H1 (cell line): Measurements from ENCODE around the gene MDM4. TPM values are rescaled to one million over a fixed set of nuclear protein-coding genes. Genes with fewer than 3 reads are reported as not detected.

Experiments
- EZH2 ChIP-seq: fragments of 200-600 bp; sonication (generic); IDR thresholded peaks from 2 replicates; pipeline ENCODE4 v1.7.1; 2012; ENCODE audit warnings: low read depth, mild to moderate bottlenecking, moderate library complexity, low read length, inconsistent platforms; ENCODE audit not compliant: severe bottlenecking
- HDAC6 ChIP-seq: IDR thresholded peaks from one replicate; pipeline ENCODE4 v1.7.1; 2012; ENCODE audit warnings: low read depth, mild to moderate bottlenecking, inconsistent platforms, low read length, moderate library complexity
- JUND ChIP-seq: IDR thresholded peaks from 2 replicates; pipeline ENCODE4 v1.6.1; 2011; ENCODE audit warnings: mild to moderate bottlenecking, improper control_type of control experiment, low read length
- SIN3A ChIP-seq, 2 experiments: IDR thresholded peaks in 1 of 2; conservative IDR thresholded peaks in 1 of 2; 2 replicates each; pipeline ENCODE4 v1.6.1; 2011 to 2012; ENCODE audit warnings: low read length in 2 of 2, improper control_type of control experiment in 1 of 2, low read depth in 1 of 2, mild to moderate bottlenecking in 1 of 2
- TBP ChIP-seq: IDR thresholded peaks from 2 replicates; pipeline ENCODE4 v1.6.1; 2011; ENCODE audit warnings: low read depth, low read length, improper control_type of control experiment
- TEAD4 ChIP-seq: IDR thresholded peaks from 2 replicates; pipeline ENCODE4 v1.6.1; 2012; ENCODE audit warnings: low read depth, low read length, inconsistent platforms, mixed read lengths
- polyA plus RNA-seq, 7 experiments: library from polyadenylated mRNA; depleted of rRNA in 3 of 7; stranded (reverse) in 5 of 7; unstranded in 2 of 7; fragments of >200 nt in 5 of 7; fragments of 200-250 nt in 2 of 7; gene quantifications; 1 replicate in 5 of 7; 2 replicates in 1 of 7; 4 replicates in 1 of 7; pipeline versions ENCODE4 v1.2.1 to v1.2.3, GENCODE V29; 2011 to 2013; ENCODE audit warnings: missing spikeins in 2 of 7, mixed read lengths in 2 of 7
- total RNA-seq: library from RNA; stranded (reverse); fragmentation: NEBNext Ultra II Directional; extraction: Animal tissue kit (Norgen Biotek cat#: 25700); gene quantifications from 2 replicates; pipeline ENCODE4 v1.2.1, GENCODE V29; 2021
- TF ChIP-seq, protein P1 (sequence below): IDR thresholded peaks from 2 replicates; pipeline ENCODE4 v1.6.1; 2011; ENCODE audit warnings: low read length, improper control_type of control experiment
- TF ChIP-seq, protein P2 (sequence below): fragments of 300-600 bp; sonication (generic); IDR thresholded peaks from 2 replicates; pipeline ENCODE4 v1.7.1; 2012; ENCODE audit warnings: low read length, moderate library complexity, mild to moderate bottlenecking, inconsistent platforms; ENCODE audit not compliant: insufficient replicate concordance

Gene MDM4
- total and polyA plus RNA-seq, 2 of the 8 experiments (the other 6 are each of a cell fraction or from before 2014, with no cell fraction given), result 10.8 to 84.9 TPM

DNA sequence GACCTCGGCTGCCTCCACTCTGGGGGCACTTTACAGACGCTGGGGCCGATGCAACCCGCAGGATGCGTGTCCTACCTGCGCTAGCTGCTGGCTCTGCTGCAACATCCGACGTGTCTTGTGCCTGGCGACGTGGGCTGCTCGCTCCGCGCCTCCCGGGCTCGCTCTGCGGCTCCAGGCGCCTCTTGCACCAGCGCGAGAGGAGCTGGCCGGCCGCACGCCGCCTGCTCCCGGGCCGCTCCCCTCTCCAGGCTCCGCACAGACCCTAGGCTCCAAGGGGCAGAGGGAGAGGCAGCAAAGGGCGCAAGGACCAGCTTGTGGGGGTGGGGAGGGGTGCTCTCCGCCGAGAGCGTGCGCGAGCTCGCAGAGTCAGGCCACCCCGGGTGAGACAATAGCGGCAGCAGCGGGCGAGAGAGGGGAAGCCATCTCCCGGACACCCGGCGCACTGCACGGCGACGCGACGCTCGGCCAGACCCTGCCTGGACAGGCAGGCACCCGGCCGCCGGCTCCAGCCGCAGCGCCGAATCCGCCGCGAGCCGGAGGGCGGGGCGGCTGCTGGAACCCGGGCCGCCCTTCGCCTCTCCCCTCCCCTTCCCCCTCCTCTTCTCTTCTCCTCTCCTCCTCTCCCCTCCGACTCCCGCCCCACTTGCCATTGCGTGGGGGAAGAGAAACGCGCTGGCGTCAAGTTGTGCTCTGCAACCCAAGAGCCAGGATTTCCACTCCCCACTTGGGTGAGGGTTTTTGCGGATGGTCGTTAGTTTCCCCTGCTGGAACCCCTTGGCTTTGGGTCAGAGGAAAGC lies 21.7 kb upstream of the MDM4 start, which contains the start of gene PIK3C2B (continued):
- TF ChIP-seq, protein P1, sequence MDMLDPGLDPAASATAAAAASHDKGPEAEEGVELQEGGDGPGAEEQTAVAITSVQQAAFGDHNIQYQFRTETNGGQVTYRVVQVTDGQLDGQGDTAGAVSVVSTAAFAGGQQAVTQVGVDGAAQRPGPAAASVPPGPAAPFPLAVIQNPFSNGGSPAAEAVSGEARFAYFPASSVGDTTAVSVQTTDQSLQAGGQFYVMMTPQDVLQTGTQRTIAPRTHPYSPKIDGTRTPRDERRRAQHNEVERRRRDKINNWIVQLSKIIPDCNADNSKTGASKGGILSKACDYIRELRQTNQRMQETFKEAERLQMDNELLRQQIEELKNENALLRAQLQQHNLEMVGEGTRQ, result no peak
- no peak; the same call in 1 of the 2 replicates for TF ChIP-seq TEAD4
- peak in 1 of 2 experiments; percentile 63; a peak in 2 of 4 replicates for TF ChIP-seq SIN3A (conservative IDR thresholded peaks at IDR 0.05 in 1 of 2, IDR thresholded peaks at IDR 0.05 in 1 of 2; ENCODE audit: low read depth in 1 of 2, low read length in 2 of 2)
- peak; percentile 60; the same call in 1 of the 2 replicates for TF ChIP-seq TBP
- TF ChIP-seq, protein P2, sequence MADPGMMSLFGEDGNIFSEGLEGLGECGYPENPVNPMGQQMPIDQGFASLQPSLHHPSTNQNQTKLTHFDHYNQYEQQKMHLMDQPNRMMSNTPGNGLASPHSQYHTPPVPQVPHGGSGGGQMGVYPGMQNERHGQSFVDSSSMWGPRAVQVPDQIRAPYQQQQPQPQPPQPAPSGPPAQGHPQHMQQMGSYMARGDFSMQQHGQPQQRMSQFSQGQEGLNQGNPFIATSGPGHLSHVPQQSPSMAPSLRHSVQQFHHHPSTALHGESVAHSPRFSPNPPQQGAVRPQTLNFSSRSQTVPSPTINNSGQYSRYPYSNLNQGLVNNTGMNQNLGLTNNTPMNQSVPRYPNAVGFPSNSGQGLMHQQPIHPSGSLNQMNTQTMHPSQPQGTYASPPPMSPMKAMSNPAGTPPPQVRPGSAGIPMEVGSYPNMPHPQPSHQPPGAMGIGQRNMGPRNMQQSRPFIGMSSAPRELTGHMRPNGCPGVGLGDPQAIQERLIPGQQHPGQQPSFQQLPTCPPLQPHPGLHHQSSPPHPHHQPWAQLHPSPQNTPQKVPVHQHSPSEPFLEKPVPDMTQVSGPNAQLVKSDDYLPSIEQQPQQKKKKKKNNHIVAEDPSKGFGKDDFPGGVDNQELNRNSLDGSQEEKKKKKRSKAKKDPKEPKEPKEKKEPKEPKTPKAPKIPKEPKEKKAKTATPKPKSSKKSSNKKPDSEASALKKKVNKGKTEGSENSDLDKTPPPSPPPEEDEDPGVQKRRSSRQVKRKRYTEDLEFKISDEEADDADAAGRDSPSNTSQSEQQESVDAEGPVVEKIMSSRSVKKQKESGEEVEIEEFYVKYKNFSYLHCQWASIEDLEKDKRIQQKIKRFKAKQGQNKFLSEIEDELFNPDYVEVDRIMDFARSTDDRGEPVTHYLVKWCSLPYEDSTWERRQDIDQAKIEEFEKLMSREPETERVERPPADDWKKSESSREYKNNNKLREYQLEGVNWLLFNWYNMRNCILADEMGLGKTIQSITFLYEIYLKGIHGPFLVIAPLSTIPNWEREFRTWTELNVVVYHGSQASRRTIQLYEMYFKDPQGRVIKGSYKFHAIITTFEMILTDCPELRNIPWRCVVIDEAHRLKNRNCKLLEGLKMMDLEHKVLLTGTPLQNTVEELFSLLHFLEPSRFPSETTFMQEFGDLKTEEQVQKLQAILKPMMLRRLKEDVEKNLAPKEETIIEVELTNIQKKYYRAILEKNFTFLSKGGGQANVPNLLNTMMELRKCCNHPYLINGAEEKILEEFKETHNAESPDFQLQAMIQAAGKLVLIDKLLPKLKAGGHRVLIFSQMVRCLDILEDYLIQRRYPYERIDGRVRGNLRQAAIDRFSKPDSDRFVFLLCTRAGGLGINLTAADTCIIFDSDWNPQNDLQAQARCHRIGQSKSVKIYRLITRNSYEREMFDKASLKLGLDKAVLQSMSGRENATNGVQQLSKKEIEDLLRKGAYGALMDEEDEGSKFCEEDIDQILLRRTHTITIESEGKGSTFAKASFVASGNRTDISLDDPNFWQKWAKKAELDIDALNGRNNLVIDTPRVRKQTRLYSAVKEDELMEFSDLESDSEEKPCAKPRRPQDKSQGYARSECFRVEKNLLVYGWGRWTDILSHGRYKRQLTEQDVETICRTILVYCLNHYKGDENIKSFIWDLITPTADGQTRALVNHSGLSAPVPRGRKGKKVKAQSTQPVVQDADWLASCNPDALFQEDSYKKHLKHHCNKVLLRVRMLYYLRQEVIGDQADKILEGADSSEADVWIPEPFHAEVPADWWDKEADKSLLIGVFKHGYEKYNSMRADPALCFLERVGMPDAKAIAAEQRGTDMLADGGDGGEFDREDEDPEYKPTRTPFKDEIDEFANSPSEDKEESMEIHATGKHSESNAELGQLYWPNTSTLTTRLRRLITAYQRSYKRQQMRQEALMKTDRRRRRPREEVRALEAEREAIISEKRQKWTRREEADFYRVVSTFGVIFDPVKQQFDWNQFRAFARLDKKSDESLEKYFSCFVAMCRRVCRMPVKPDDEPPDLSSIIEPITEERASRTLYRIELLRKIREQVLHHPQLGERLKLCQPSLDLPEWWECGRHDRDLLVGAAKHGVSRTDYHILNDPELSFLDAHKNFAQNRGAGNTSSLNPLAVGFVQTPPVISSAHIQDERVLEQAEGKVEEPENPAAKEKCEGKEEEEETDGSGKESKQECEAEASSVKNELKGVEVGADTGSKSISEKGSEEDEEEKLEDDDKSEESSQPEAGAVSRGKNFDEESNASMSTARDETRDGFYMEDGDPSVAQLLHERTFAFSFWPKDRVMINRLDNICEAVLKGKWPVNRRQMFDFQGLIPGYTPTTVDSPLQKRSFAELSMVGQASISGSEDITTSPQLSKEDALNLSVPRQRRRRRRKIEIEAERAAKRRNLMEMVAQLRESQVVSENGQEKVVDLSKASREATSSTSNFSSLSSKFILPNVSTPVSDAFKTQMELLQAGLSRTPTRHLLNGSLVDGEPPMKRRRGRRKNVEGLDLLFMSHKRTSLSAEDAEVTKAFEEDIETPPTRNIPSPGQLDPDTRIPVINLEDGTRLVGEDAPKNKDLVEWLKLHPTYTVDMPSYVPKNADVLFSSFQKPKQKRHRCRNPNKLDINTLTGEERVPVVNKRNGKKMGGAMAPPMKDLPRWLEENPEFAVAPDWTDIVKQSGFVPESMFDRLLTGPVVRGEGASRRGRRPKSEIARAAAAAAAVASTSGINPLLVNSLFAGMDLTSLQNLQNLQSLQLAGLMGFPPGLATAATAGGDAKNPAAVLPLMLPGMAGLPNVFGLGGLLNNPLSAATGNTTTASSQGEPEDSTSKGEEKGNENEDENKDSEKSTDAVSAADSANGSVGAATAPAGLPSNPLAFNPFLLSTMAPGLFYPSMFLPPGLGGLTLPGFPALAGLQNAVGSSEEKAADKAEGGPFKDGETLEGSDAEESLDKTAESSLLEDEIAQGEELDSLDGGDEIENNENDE, result peak; percentile 98
- peak; percentile 23 for TF ChIP-seq EZH2
- no peak for TF ChIP-seq JUND
- no peak for TF ChIP-seq HDAC6
